Breast epithelium (tissue), 3 donors: ENCODE data around the gene SEC23IP.

Source experiments
- POLR2A ChIP-seq: fragments of 450-650 bp; IDR thresholded peaks from one replicate; pipeline ENCODE4 v1.6.1; 2016; ENCODE audit warnings: antibody characterized with exemption, mild to moderate bottlenecking, moderate library complexity
- POLR2AphosphoS5 ChIP-seq, 3 donors: sonication (generic); formaldehyde crosslinking; IDR thresholded peaks; one replicate each; pipeline ENCODE4 v1.6.1; 2017; ENCODE audit warnings: antibody characterized with exemption in 3 of 3
- TF ChIP-seq, protein P1 (sequence below), 3 donors: fragments of 450-650 bp; IDR thresholded peaks; one replicate each; pipeline ENCODE4 v1.5.1; 2016 to 2017; ENCODE audit warnings: antibody characterized with exemption in 3 of 3, mild to moderate bottlenecking in 3 of 3, moderate library complexity in 3 of 3

DNA sequence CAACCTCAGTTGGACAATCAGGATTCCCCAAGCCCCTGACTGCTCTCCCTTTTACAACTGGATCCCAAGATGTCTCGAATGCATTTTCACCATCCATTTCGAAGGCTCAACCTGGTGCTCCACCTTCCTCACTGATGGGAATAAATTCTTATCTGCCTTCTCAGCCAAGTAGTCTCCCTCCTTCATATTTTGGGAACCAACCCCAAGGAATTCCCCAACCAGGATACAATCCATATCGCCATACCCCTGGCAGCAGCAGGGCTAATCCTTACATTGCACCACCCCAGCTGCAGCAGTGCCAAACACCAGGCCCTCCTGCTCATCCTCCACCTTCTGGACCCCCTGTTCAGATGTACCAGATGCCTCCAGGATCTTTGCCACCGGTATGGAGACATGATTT is 6.0 kb downstream of the SEC23IP start:
- TF ChIP-seq, protein P1, sequence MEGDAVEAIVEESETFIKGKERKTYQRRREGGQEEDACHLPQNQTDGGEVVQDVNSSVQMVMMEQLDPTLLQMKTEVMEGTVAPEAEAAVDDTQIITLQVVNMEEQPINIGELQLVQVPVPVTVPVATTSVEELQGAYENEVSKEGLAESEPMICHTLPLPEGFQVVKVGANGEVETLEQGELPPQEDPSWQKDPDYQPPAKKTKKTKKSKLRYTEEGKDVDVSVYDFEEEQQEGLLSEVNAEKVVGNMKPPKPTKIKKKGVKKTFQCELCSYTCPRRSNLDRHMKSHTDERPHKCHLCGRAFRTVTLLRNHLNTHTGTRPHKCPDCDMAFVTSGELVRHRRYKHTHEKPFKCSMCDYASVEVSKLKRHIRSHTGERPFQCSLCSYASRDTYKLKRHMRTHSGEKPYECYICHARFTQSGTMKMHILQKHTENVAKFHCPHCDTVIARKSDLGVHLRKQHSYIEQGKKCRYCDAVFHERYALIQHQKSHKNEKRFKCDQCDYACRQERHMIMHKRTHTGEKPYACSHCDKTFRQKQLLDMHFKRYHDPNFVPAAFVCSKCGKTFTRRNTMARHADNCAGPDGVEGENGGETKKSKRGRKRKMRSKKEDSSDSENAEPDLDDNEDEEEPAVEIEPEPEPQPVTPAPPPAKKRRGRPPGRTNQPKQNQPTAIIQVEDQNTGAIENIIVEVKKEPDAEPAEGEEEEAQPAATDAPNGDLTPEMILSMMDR (IDR thresholded peaks at IDR 0.05), result no peak
- TF ChIP-seq POLR2A (no peak), POLR2AphosphoS5 (IDR thresholded peaks at IDR 0.05) (no peak)
